Measurements from ENCODE around the gene COPS6. TPM values are rescaled to one million over a fixed set of nuclear protein-coding genes. Genes with fewer than 3 reads are reported as not detected.
A peak's percentile ranks its signal among the peaks of the same experiment; 100 is the strongest.

COPS6 gene
- polyA plus RNA-seq, 1 experiment, result 265 TPM

- TF ChIP-seq CTCF (IDR thresholded peaks at IDR 0.05; ENCODE audit: low read depth, low read length), result no peak
- DNase-seq (ENCODE audit: low read depth, low spot score), result no peak
- Histone ChIP-seq H3K27ac (ENCODE audit: low read depth, low read length) (no peak overlapping the region), H3K27me3 (ENCODE audit: control insufficient read depth, insufficient read depth, low read length) (no peaks in the 10 kb centered on the region), H3K9me3 (ENCODE audit: control insufficient read depth, insufficient read depth, low read length) (no peaks in the 10 kb centered on the region), H3K4me3 (ENCODE audit: low read depth, low read length) (peak overlapping the region; percentile 98)
- ChIA-PET CTCF (interaction anchor here (0.5 to 2.2 kb wide), 3 partner anchors 10 to 66 kb away, joined by 4 to 11 read pairs (median 9); no protein-coding TSS in a partner anchor), POLR2A (no interaction called here)
Observed at GRCh38 chr7:100120733-100121036, 31.9 kb downstream of the COPS6 start.

GRCh38 chr7:100122067-100122466 is 33.3 kb downstream of the COPS6 start:
- no peak for DNase-seq (ENCODE audit: low read depth, low spot score)
- CTCF ChIA-PET, result interaction anchor here (1.2 to 2.2 kb wide), 2 partner anchors 8 to 9 kb away, joined by 4 to 11 read pairs; no protein-coding TSS in a partner anchor
- TF ChIP-seq CTCF (IDR thresholded peaks at IDR 0.05; ENCODE audit: low read depth, low read length), result no peak
- H3K9me3 ChIP-seq (ENCODE audit: control insufficient read depth, insufficient read depth, low read length), result no peaks in the 10 kb centered on the region
- POLR2A ChIA-PET, result no interaction called here
- no peaks in the 10 kb centered on the region for H3K27me3 ChIP-seq (ENCODE audit: control insufficient read depth, insufficient read depth, low read length)
- no peak overlapping the region for H3K27ac ChIP-seq (ENCODE audit: low read depth, low read length)
- no peak overlapping the region for H3K4me3 ChIP-seq (ENCODE audit: low read depth, low read length)

DNA sequence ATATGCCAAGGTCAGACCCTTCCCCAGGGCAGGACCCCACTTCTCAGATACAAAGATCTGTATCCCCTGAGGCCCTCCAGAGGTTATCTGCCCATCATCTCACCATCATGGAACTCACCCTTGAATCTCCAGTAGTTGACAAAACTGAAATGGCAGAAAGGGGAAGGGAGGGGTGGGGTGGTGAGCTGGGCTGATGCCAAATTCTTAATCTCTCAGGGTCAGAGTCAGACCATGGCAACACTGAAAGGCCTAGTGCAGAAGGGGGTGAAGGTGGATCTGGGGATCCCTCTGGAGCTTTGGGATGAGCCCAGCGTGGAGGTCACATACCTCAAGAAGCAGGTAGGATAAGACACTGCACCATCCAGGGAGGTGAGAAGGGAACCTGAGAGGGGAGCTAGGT is 33.8 kb downstream of the COPS6 start:
- CTCF ChIA-PET, result interaction anchor here (1.2 kb wide), 1 partner anchor 9 kb away, joined by 4 read pairs; no protein-coding TSS in a partner anchor
- Histone ChIP-seq H3K9me3 (ENCODE audit: control insufficient read depth, insufficient read depth, low read length) (no peaks in the 10 kb centered on the region), H3K4me3 (ENCODE audit: low read depth, low read length) (no peak overlapping the region), H3K27me3 (ENCODE audit: control insufficient read depth, insufficient read depth, low read length) (no peaks in the 10 kb centered on the region), H3K27ac (ENCODE audit: low read depth, low read length) (no peak overlapping the region)
- no peak for DNase-seq (ENCODE audit: low read depth, low spot score)
- TF ChIP-seq CTCF (IDR thresholded peaks at IDR 0.05; ENCODE audit: low read depth, low read length), result no peak
- POLR2A ChIA-PET, result interaction anchor here (0.5 kb wide), 1 partner anchor 12 kb away, joined by 3 read pairs; no protein-coding TSS in a partner anchor

- Histone ChIP-seq H3K27me3 (ENCODE audit: control insufficient read depth, insufficient read depth, low read length) (no peaks in the 10 kb centered on the region), H3K9me3 (ENCODE audit: control insufficient read depth, insufficient read depth, low read length) (no peaks in the 10 kb centered on the region), H3K27ac (ENCODE audit: low read depth, low read length) (no peak overlapping the region), H3K4me3 (ENCODE audit: low read depth, low read length) (no peak overlapping the region)
- ChIA-PET CTCF (interaction anchor here (0.6 to 1.7 kb wide), 3 partner anchors 10 to 283 kb away, joined by 3 to 10 read pairs (median 4); no protein-coding TSS in a partner anchor), POLR2A (no interaction called here)
- TF ChIP-seq CTCF (IDR thresholded peaks at IDR 0.05; ENCODE audit: low read depth, low read length), result no peak
- DNase-seq (ENCODE audit: low read depth, low spot score), result no peak
Observed at GRCh38 chr7:100124301-100125230, 35.8 kb downstream of the COPS6 start.

Data from AG04450 (cell line).